Aorta (tissue), 5 donors: ENCODE measurements around the gene SHTN1. TPM values are rescaled to one million over a fixed set of nuclear protein-coding genes. Genes with fewer than 3 reads are reported as not detected.

Source experiments
- ATAC-seq: fragments of 200-7000 bp; cut with Tn5 transposase; one replicate; pipeline ENCODE4 v1.9.1; 2022; ENCODE audit warnings: moderate library complexity; ENCODE audit not compliant: low FRiP score
- DNase-seq, 2 donors: peaks; one replicate each; pipeline ENCODE4 v3.0.0-alpha.2; 2020
- H3K27ac ChIP-seq, 2 donors: one replicate each; pipeline ENCODE4 v1.5.1; 2013; ENCODE audit warnings: low read length in 2 of 2, mild to moderate bottlenecking in 2 of 2, moderate library complexity in 2 of 2, control low read depth in 1 of 2, inconsistent platforms in 1 of 2, low read depth in 1 of 2
- H3K27me3 ChIP-seq, 2 donors: one replicate each; pipeline ENCODE4 v1.6.1; 2013; ENCODE audit warnings: control low read depth in 1 of 2, low read length in 1 of 2, mild to moderate bottlenecking in 1 of 2, moderate library complexity in 1 of 2; ENCODE audit not compliant: insufficient read depth in 2 of 2, control insufficient read depth in 1 of 2
- H3K36me3 ChIP-seq, 2 donors: one replicate each; pipeline ENCODE4 v1.6.1; 2013; ENCODE audit warnings: control low read depth in 1 of 2, low read length in 1 of 2, mild to moderate bottlenecking in 1 of 2; ENCODE audit not compliant: insufficient read depth in 2 of 2, control insufficient read depth in 1 of 2
- H3K4me1 ChIP-seq, 2 donors: one replicate each; pipeline ENCODE4 v1.6.1; 2013; ENCODE audit warnings: low read length in 2 of 2, control low read depth in 1 of 2, mild to moderate bottlenecking in 1 of 2, moderate library complexity in 1 of 2; ENCODE audit not compliant: insufficient read depth in 2 of 2, control insufficient read depth in 1 of 2
- H3K4me3 ChIP-seq, 2 donors: one replicate each; pipeline ENCODE4 v1.5.1; 2013; ENCODE audit warnings: low read length in 2 of 2, control low read depth in 1 of 2, mild to moderate bottlenecking in 1 of 2
- H3K9me3 ChIP-seq: one replicate; pipeline ENCODE4 v1.6.1; 2013; ENCODE audit warnings: mild to moderate bottlenecking, low read length; ENCODE audit not compliant: control insufficient read depth
- WGBS, 2 donors: extraction: QIAGEN DNeasy Blood & Tissue Kit; methylation state at CpG; one replicate each; pipeline ENCODE4 v1.1.7; 2013; 5-methylcytosine and 5-hydroxymethylcytosine counted together
- intact Hi-C, 2 donors: fragments of 100-400 bp; cut with DNase I; formaldehyde crosslinking; loops; one replicate each; pipeline versions ENCODE4 v1.14.2 to v1.15.0; 2022
- long read RNA-seq, 2 donors: library from polyadenylated mRNA; unstranded; transcript quantifications; one replicate each; pipeline ENCODE4 v2.0.0, GENCODE V29; 2020 to 2021
- polyA plus RNA-seq, 2 donors: library from polyadenylated mRNA; stranded (reverse); fragments of 200-250 nt; gene quantifications; one replicate each; pipeline ENCODE4 v1.2.3, GENCODE V29; 2013
- total RNA-seq, 2 donors: library from RNA; stranded (reverse); fragmentation: NEBNext Ultra II Directional; extraction: Animal tissue kit (Norgen Biotek cat#: 25700); gene quantifications; one replicate each; pipeline ENCODE4 v1.2.1, GENCODE V29; 2021
- donor health status: healthy with polysubstance abuse.
- donor health status: Bipolar disorder and iron deficiency.
- donor health status: DM: no; HTN: no; CAD: no.
- donor health status: DM: no; HTN: no; CAD: no.
- donor health status: DM: yes; HTN: yes; CAD: no.

The SHTN1 gene
- total RNA-seq (10 to 100 TPM; 20.9 to 26.1 TPM), polyA plus RNA-seq (10 to 100 TPM in 1 of 2 donors, 1 to 10 TPM in 1; 4.9 to 11.1 TPM)
- long read RNA-seq, donor 1, full-length matches to known transcripts, result 2 of 9 reads
- long read RNA-seq, donor 1, partial matches to known transcripts, result 4 of 9 reads
- long read RNA-seq, donor 1, other reads (novel, unspliced or antisense), result 3 of 9 reads
- long read RNA-seq, donor 2, full-length matches to known transcripts, result 1 of 14 reads
- long read RNA-seq, donor 2, partial matches to known transcripts, result 2 of 14 reads
- long read RNA-seq, donor 2, other reads (novel, unspliced or antisense), result 11 of 14 reads

- DNase-seq, result peak; percentile 77 to 89
- Histone ChIP-seq H3K4me1 (no peaks in the 10 kb centered on the region), H3K4me3 (peak within 1 kb of the TSS; percentile 34 to 56), H3K36me3 (no peaks in the 10 kb centered on the region), H3K27ac (peak within 1 kb of the TSS in 1 of 2 donors; percentile 14), H3K27me3 (no peaks in the 10 kb centered on the region), H3K9me3 (no peaks in the 10 kb centered on the region)
- WGBS, 2 donors, result 0 to 1% methylated on average over 38 to 46 of the region's 46 CpGs
- intact Hi-C loops, result no loop called here
- peak; percentile 80 for ATAC-seq
Observed at GRCh38 chr10:117005026-117005526, at the start of gene SHTN1. SHTN1 (minus strand) TSS chr10:117005187; CDS start chr10:117005079, 108 bp downstream.

GRCh38 chr10:117053482-117053881 lies 48.5 kb upstream of the SHTN1 start:
- no peaks in the 10 kb centered on the region for H3K36me3 ChIP-seq
- no peaks in the 10 kb centered on the region for H3K4me1 ChIP-seq
- peaks cover 4% of the 10 kb centered on the region for H3K9me3 ChIP-seq
- H3K27me3 ChIP-seq, result peaks cover 0 to 2% of the 10 kb centered on the region in 2 donors
- ATAC-seq (no peak), DNase-seq (no peak)
- WGBS, 2 donors, result 83 to 88% methylated on average over 1 of the region's 1 CpG
- no peak overlapping the region for H3K4me3 ChIP-seq
- H3K27ac ChIP-seq, result no peak overlapping the region
- intact Hi-C loops, result no loop called here

- ATAC-seq (no peak), DNase-seq (no peak)
- Histone ChIP-seq H3K27me3 (no peaks in the 10 kb centered on the region), H3K9me3 (no peaks in the 10 kb centered on the region), H3K4me1 (no peaks in the 10 kb centered on the region), H3K4me3 (no peak overlapping the region), H3K27ac (no peak overlapping the region), H3K36me3 (no peaks in the 10 kb centered on the region)
- whole genome bisulfite sequencing, 2 donors, result 68 to 78% methylated on average over 2 of the region's 2 CpGs
- intact Hi-C loops, result no loop called here
Observed at GRCh38 chr10:117047947-117048346, 43.0 kb upstream of the SHTN1 start.

GRCh38 chr10:117016266-117016665 lies 11.3 kb upstream of the SHTN1 start:
- 88 to 94% methylated on average over 8 of the region's 8 CpGs for WGBS, 2 donors
- no peaks in the 10 kb centered on the region for H3K36me3 ChIP-seq
- no peaks in the 10 kb centered on the region for H3K4me1 ChIP-seq
- H3K27me3 ChIP-seq, result no peaks in the 10 kb centered on the region
- ATAC-seq (no peak), DNase-seq (no peak)
- H3K9me3 ChIP-seq, result no peaks in the 10 kb centered on the region
- intact Hi-C loops, result no loop called here
- H3K27ac ChIP-seq, result no peak overlapping the region
- H3K4me3 ChIP-seq, result no peak overlapping the region

GRCh38 chr10:117014835-117015234 lies 9.8 kb upstream of the SHTN1 start:
- ATAC-seq, result no peak
- Histone ChIP-seq H3K4me3 (no peak overlapping the region), H3K36me3 (no peaks in the 10 kb centered on the region), H3K4me1 (no peaks in the 10 kb centered on the region), H3K9me3 (no peaks in the 10 kb centered on the region), H3K27me3 (no peaks in the 10 kb centered on the region), H3K27ac (no peak overlapping the region)
- DNase-seq, result no peak
- intact Hi-C loops, result no loop called here

- Histone ChIP-seq H3K27me3 (no peaks in the 10 kb centered on the region), H3K4me3 (no peak overlapping the region), H3K27ac (no peak overlapping the region), H3K4me1 (no peaks in the 10 kb centered on the region), H3K36me3 (no peaks in the 10 kb centered on the region), H3K9me3 (no peaks in the 10 kb centered on the region)
- WGBS, 2 donors, result 93 to 94% methylated on average over 3 of the region's 3 CpGs
- intact Hi-C loops, result no loop called here
- no peak for DNase-seq
- ATAC-seq, result no peak
Observed at GRCh38 chr10:117007080-117007479, 2.1 kb upstream of the SHTN1 start.

GRCh38 chr10:117005527-117006055 lies 604 bp upstream of the SHTN1 start:
- intact Hi-C loops, result no loop called here
- Histone ChIP-seq H3K4me3 (peak overlapping the region; percentile 34 to 56), H3K4me1 (no peaks in the 10 kb centered on the region), H3K9me3 (no peaks in the 10 kb centered on the region), H3K27ac (no peak overlapping the region), H3K27me3 (no peaks in the 10 kb centered on the region), H3K36me3 (no peaks in the 10 kb centered on the region)
- peak in 1 of 2 donors; percentile 44 for DNase-seq
- WGBS, 2 donors, result 14 to 15% methylated on average over 21 of the region's 21 CpGs
- ATAC-seq, result no peak

GRCh38 chr10:117004227-117005025 lies 561 bp downstream of the SHTN1 start:
- Histone ChIP-seq H3K36me3 (no peaks in the 10 kb centered on the region), H3K9me3 (no peaks in the 10 kb centered on the region), H3K4me1 (no peaks in the 10 kb centered on the region), H3K4me3 (peak overlapping the region; percentile 34 to 56), H3K27me3 (no peaks in the 10 kb centered on the region), H3K27ac (peak overlapping the region in 1 of 2 donors; percentile 14)
- peak; percentile 79 for ATAC-seq
- 4 to 5% methylated on average over 46 to 47 of the region's 47 CpGs for WGBS, 2 donors
- DNase-seq, result peak; percentile 75 to 81
- intact Hi-C loops, result no loop called here
